RKO (cell line): Measurements from ENCODE around the gene PP2D1.
A peak's percentile ranks its signal among the peaks of the same experiment; 100 is the strongest.
"Not testable (repeated sequence)": the region's sequence is repeated elsewhere in the genome, so short reads cannot be mapped to it uniquely, and the experiment has no call there.

Experiments
- DNase-seq: peaks from one replicate; pipeline ENCODE4 v3.0.0-alpha.2; 2016; ENCODE audit warnings: low spot score

The PP2D1 gene, protein sequence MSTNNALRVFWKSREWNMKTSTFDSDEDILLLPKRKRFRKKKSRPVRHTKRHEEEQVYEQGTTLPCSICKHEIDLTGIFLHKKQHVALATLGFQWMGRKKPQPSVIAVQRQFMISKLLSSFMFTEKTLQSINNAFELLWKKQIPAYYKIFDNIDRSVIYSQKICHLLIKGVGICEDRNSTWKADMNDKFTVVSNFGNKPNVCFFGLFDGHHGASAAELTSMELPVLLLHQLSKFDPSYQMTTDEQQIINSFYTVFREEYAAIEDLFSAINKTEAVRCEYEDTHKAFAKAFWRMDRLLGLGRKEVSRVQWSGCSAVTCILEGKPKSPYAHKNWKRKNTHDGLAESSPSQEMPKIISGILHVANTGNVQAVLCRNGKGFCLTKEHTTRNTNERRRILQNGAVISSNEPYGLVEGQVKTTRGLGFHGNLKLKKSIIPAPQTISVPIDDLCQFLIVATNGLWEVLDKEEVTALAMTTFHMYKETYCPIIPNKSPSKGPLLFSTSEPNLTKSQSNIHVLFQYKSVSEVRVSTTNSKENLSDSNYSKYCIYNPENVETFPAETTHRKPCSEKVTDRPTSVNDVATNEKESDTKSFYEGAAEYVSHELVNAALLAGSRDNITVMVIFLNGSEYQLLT

DNA sequence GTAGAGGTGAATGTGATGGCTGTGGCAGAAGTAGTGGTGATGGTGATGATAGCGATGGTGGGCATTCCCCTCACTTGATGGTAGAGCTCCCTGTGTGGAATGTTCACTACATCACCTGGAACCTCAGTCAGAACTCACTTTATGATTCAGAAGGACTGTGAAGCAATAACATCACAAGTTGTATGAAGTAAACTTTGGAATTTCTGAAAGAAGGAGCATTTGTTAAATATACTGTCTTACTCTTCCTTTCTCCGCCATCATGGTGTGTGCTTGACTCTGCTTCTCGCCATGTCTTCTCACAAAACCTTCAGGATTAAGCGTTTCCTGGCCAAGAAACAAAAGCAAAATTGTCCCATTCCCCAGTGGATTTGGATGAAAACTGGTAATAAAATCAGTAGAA is at the start of gene PP2D1:
Gene PP2D1 (minus strand): TSS at position 101 of the 400 bp plus-strand sequence. CDS start 192 bp downstream, outside the sequence.
- DNase-seq: no peak

DNA sequence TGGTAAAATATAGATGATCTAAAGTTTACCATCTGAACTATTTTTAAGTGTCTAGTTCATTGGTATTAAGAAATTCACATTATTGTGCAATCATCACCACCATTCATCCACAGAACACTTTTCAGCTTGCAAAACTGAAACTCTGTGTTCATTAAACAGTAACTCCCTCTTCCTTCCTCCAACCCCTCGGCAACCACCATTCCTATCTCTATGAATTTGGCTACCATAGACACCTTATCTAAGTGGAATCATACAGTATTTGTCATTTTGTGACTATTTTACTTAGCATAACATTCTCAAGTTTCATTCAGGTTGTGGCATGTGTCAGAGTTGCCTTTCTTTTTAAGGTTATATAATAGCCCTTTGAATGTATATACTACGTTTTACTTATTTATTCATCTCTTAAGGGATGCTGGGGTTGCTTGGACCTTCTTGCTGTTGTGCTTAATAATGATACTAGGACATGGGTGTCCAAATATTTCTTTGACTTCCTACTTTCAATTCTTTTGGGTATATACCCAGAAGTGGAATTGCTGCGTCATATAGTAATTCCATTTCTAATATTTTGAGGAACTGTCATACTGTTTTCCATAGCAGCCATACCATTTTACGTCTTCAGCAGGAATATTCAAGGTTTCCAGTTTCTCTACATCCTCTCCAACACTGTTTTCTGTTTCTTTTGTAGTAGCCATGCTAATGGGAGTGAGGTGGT is 49.1 kb upstream of the PP2D1 start:
- no peak for DNase-seq

DNA sequence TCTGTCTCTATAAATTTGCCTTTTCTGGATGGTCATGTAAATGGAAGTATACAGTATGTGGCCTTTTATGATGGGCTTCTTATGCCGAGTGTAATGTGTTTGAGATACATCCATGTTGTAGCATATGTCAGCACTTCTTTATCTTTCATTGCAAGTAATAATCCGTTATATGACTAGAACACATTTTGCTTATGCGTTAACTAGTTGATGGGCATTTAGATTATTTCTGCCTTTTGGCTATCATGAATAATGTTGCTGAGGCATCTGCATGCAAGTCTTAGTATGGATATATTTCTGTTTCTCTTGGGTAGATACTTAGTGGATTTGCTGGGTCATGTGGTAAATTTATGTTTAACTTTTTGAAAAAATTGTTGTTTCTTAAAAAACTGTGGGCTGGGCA is 47.9 kb upstream of the PP2D1 start:
- no peak for DNase-seq

DNA sequence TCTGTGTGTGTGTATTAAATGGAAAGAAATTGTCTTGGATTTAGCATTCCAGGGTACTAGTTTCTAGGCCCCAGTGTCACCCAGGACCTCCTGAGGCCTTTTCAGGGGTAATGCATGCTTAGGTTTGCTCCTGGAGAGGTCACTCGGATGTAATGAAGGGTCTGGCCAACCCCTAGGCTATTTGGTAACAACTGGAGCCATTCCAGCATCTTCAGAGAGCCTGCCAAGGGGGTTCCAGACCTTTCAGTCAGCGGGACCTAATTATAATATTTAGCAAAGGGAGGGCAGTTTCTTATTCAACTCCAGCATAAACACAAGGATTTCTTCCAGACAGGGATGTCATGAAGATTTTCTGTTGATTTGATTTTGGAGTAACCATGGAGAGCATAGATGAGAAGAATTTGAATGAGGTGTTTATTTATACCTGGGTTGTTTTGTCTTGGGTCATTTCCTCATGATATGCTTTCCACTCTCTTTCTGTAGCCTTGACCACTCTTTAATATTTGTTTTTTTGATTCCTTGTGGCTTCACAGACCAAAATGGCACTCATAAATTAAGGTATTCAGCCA is 45.6 kb upstream of the PP2D1 start:
- no peak for DNase-seq

DNA sequence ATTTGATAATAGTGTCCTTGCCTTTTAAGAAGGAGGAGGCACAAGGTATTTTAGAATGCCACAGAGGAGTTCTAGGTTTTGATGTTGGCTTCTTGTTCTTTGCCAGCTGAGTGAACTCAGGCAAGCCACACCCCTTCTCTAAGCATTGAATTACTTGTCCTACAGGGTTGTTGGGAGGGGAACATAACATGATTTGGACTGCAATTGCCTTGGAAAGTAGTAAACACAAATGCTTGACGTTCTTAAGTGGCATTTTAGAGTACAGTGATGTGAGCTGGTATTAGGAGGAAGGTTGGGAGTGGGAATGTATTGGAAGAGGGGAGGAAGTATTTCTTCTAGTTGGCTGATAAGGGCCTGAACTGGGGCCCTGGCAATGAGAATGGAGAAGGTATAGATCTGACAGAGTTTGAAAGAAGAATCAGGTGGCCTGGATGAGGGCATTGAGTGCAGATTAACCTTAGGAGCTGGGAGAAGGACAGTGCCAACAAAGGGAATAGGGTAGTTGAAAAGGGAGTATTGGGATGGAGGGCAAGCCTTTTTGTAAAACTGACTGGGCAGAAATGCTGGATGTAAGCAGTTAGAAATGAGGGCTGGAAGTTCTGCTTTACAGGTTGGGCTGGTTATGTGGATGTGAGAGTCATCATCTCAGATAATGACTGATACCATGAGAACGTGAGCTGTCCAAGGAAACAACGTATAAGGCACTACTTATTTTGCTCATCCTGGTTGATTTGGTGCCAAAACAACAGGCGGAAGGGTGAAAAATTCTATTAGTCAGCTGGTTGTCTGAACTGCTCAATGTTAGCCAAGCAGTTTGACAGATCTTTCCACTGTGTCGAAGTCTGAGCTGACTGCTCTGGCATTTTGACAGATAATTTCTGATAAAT is 44.9 kb upstream of the PP2D1 start:
- DNase-seq: peak; percentile 93

DNA sequence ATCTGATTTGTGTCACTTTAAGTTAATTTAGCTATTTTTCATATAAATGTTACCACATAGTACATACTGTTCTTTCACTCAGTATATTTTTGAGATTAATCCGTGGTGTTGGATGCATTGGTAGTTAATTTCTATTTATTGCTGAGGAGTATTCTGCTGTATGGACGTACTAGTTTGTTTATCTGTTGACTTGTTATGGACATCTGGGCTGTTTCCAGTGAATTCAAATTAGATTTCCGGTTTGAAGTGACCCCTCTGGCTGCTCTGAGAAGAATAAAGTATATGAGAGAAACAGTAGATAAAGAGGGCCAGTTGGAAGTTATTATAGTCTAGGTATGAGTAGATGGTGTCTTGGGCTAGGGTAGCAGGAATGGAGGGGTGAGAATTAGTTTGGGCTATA is 43.8 kb upstream of the PP2D1 start:
- no peak for DNase-seq

DNA sequence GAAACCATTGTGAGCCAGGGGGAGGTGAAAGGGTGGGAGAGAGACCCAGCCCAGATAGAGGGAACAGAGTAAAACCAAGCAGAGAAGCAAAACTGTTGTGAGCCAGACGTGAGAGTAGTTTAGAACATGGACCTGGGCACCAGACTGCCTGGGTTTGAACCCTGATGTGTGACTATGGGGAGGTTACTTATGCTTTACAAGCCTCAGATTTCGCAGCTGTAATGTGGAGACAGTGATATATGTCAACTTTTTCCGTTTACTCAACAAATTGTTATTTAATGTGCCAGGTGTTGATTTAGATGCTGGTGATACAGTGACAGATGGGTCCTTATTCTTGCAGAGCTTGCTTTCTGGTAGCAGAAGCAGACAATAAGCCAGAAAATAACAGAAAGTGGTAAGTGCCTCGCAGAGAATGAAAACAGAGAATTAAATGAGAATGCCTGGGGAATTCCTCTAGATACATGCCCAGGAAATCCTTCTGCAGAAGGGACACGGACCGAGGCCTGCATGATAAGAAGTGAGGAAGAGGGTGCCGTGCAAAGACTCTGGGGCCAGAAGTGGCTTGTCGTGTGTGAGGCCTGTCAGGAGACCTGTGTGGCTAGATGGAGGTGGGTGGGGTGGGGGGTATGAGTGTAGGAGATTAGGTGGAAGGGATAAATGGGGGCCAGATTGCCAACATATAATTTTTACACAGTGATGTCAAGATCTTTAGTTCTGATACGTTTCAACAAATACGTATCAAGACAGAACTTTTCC is 43.1 kb upstream of the PP2D1 start:
- DNase-seq: no peak

DNA sequence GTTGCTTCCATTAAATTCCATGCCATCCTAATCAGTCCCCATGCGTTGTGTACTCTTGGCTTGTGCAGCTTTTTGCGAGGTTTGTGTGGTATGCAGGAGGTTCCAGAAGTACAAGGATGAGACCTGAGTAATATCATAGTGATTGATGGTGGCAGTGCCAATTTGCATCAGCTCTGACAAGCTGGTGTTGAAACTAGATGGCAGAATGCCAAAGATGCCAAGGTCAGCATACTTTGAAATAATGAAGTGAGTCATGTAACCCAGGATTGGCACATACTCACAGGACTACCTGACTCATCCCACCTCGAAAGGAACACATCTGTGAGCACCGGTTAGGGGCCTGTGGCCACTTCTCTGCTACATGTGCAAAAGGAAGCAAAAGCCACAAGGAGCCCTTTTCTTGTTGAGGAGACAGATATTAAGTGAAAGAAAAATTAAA is 42.5 kb upstream of the PP2D1 start:
- DNase-seq: peak; percentile 90

DNA sequence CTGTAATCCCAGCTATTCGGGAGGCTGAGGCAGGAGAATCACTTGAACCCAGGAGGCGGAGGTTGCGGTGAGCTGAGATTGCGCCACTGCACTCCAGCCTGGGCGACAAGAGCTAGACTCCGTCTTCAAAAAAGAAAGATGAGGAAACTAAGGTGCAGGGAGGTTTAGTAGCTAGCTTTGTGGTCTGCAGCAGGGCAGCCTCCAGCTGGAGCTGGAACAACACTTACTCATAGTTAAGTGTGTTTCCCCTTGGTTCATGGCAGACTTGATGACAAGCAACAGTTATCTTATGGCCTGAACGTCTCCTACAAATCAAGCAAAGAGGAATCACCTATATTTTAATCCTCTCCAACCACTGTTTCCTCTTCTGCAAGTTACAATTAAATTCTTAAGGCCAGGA is 40.8 kb upstream of the PP2D1 start:
- DNase-seq: no peak

DNA sequence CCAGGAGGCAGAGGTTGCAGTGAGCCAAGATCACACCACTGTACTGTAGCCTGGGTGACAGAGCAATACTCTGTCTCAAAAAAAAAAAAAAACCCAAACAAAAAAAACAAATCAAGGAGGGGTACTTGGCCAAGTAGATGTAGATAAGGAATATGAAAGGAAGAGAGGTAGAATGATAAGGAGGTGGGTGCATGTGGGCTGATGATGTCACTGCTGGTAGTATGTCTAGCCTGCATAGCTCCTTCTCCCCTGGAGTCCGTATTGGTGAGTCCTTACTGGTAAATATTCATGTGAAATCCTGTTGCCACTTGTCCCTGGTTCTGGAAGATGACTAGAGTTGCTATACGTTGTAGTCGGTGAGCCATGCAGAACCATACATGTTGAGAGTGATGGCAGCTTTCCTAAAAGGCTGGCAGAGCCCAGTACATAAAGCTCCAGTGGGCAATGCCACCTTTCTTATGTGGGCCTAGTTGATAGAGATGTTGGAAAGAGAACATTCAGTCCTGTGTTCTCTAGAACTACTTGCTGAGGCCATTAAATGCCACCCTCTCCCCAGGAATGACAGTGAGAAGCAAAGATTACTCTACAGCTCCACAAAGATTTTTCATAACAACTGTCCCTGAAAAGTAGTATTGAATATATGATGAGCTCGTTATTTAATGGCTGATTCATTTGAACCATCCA is 39.2 kb upstream of the PP2D1 start:
- no peak for DNase-seq

DNA sequence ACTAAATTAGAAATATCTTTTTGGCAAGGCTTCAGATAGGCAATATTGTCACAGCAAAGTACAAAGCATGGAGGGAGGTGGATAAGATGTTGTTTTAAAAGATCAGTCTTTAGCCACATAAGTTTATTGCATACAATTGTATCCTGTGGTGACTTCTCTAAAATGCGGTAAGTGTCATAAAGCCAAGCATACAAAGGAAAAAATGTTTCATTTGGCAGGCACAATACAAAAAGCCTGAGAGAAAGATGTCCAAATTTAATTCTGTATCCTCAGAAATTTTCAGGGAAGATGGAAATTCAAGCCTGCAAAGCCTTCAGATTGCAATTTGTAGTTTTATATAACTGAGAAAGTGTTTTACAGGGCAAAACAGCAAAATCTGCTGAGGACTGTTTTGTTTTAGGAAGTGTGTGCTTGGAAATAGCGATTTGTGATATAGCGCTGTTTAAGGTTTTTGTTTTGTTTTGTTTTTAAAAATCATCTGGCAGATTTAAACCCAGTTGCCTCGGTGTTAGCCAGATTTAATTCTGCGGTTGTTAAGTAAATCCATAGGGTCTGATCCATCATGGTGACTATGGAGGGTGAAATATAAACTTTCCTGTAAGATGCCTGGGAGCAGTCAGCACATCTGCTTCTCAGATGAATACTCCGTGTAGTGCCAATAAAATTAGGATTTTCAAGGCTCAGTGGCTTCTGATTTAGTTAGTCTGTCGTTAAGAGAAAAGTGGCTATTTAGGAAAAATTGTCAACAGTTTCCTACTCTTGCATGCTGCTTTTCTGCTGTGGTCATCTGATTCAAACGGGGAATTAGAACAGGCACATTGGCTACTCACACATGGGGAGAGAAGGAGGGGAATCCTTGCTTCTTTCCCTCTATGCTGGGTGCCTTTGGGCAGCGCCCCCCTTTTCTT is 36.2 kb upstream of the PP2D1 start:
- DNase-seq: no peak

DNA sequence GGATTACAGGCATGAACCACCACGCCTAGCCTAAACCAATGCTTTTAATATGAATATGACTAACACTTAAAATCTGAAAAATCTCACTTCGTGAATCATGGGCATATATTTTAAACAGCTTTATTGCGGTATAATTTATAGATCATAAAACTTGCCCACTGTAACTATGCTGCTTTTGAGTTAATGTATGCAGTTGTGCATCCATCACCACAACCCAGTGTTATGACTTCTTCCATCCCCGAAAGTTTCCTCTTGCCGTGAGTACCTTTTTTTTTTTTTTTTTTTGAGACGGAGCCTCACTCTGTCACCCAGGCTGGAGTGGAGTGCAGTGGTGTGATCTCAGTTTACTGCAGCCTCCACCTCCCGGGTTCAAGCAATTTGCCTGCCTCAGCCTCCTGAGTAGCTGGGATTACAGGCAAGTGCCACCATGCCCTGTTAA is 35.3 kb upstream of the PP2D1 start:
- DNase-seq: no peak

DNA sequence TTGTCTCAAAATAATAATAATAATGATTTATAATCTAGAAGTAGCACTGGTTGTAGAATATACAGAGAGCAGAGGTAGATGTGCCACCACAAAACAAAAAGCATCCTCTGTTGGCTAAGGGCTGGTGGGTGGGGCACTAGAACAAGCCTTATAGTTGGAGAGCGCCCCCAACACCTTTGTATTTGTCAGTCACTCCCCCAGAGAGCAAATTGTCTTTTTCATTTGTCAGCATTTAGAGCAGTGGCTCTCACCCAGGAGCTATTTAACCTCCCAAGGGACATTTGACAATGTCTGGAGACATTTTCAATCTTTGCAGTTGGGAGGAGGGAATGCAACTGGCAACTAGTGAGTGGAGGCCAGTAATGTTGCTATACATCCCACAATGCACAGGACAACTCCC is 34.5 kb upstream of the PP2D1 start:
- DNase-seq: no peak

DNA sequence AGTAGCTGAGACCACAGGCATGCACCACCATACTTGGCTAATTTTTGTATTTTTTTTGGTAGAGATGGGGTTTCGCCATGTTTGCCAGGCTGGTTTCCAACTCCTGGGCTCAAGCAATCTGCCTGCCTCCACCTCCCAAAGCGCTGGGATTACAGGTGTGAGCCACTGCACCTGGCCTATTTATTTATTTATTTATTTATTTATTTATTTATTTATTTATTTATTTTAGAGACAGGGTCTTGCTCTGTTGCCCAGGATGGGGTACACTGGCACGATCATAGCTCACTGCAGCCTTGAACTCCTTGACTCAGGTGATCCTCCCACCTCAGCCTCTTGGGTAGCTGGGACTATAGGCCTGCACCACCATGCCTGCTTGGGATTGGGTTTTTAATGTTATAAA is 33.1 kb upstream of the PP2D1 start:
- not testable (repeated sequence) for DNase-seq

DNA sequence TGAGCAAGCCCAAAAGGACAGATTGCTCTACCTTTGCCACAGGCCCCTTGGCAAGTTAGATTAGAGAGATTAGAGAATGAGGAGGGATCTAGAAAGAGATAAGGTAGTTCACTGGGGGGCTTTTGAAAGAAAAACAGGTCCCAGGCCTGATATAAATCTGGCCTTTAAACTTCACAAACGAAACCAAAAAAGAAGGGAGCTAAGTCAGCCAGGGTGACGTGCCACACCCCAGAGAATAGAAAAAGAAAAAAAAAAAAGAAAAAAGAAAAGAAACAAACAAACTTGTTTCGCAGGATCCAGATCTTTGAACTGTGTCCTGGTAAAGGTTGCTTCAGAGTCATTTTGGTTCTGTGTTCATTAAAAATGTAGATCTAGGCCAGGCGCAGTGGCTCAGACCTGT is 31.8 kb upstream of the PP2D1 start:
- DNase-seq: no peak

DNA sequence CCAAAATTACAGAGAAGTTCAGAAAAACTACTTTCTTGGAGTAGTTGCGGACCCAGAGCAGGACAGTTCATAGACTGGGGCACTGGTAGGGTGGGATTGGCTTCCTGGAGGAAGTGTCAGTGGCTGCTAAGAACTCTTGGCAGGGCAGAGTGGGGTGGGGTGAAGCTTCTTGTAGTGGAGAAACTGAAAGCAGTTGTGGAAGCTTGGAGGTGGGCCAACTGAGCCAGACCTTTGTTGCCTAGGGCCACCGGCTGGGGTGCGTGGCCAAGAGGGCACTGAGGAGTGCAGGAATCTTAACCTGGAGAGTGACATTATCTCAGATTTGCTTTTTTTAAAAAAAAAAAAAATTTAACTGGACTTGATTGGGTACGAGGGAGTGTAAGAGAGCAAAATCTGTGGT is 31.3 kb upstream of the PP2D1 start:
- no peak for DNase-seq

DNA sequence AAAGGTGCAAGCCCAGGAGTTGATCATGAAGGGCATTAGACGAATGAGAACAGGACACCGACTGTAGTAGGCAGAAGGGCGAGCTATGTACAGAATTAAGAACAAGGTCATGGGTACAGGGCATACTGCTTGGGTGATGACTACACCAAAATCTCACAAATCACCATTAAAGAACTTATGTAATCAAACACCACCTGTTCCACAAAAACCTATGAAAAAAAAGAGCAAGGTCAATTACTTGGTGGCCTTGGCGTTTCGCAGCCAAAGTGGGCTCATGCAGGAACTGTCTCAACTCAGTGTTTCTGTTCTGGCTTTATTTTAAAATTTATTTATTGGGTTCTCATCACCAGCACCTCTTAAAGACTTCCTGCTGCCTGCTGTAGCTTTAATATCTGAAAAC is 30.3 kb upstream of the PP2D1 start:
- DNase-seq: no peak

DNA sequence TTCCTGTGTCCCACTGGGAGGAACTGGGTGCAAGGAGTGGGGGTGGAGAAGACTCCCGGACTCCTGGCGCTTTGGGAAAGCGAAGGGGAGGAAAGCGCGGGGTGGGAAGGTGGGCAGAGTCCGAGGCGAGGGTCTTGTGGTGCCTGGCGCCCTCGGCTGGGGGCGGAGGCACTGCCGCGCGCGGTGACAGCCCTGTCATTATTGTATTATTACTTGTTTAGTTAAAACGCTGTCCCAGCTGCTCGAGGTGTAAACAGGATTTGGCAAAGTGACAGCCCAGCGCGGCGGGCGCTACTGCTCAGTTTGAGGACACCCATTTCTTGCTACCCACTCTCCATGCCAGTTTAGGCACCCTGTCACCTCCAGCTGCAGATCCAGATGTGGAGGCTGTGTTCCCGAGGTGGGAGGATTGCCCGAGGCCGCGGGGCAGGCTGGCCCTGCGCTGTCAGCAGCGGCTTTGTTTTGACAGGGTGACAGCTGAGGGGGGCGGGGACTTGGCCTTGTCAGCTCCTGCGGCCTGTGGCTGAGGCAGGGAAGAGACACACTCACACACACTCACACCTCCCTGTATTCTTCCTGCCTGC is 29.2 kb upstream of the PP2D1 start:
- DNase-seq: peak; percentile 87
